ENCODE measurements around the gene BROX. TPM values are rescaled to one million over a fixed set of nuclear protein-coding genes. Genes with fewer than 3 reads are reported as not detected.
"Not testable (repeated sequence)": the region's sequence is repeated elsewhere in the genome, so short reads cannot be mapped to it uniquely, and the experiment has no call there.

The BROX gene
- total RNA-seq, 6 experiments from 2014 or later: 61.0 to 71.0 (median 67.6) TPM

DNA sequence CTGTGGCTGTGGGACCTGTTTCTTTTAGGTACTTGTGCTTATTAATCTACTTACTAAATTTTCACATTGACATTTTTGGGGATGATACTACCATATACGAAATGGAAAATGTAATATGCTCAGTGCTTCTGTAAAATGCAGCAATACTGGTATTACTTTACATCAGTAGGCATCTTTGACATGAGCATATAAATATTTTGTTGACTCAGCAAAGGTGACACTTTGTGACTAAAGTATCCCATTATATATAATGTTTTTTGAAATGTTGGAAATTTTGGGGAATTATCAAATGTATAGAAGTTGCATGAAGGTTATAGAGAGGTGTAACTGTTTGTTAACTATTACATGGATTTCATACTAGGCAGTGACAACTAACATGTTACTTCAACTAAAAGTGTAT lies 22.4 kb downstream of the BROX start:
- Mint-ChIP-seq H3K4me1 (ENCODE audit: low read depth) (no peaks in the 10 kb centered on the region), H3K36me3 (ENCODE audit: low read depth) (peaks cover 7% of the 10 kb centered on the region; the same call in 1 of the 2 replicates)
- no peak for TF ChIP-seq CTCF (IDR thresholded peaks at IDR 0.05)

DNA sequence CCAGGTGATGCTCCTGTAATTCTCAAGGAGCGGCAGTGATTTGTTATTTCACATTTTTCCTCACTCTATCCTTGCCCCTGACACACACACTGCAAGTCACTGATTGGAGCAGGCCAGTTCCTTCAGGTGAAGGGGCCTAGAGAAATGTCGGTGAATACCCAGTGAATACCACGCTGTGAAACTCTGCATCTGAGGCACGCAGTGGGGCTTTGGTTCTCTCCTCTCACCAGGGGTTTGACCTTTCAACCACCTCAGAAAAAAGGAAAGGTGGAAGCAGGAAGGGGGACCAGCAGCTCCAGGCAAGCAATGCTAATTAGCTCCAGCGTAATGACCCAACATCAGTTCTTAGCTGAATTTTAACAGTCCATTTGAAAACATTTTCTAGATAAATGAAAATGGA lies 24.1 kb downstream of the BROX start:
- no peaks in the 10 kb centered on the region for H3K9me3 Mint-ChIP-seq
- H3K36me3 Mint-ChIP-seq (ENCODE audit: low read depth): no peaks in the 10 kb centered on the region
- DNase-seq: no peak
- no peak overlapping the region for H3K4me3 Mint-ChIP-seq
- H3K27ac Mint-ChIP-seq: no peak overlapping the region
- no peak for TF ChIP-seq CTCF (IDR thresholded peaks at IDR 0.05)
- no peaks in the 10 kb centered on the region for H3K4me1 Mint-ChIP-seq (ENCODE audit: low read depth)
- no peaks in the 10 kb centered on the region for H3K27me3 Mint-ChIP-seq (ENCODE audit: insufficient read depth)

More for the DNA sequence above, 22.4 kb downstream of the BROX start:
- Mint-ChIP-seq H3K27me3 (ENCODE audit: insufficient read depth) (no peaks in the 10 kb centered on the region), H3K27ac (no peak overlapping the region), H3K9me3 (no peaks in the 10 kb centered on the region), H3K4me3 (no peak overlapping the region)
- DNase-seq: no peak

GRCh38 chr1:222736972-222737371 lies 24.6 kb downstream of the BROX start, which contains the start of gene FAM177B:
TSS of gene FAM177B (plus strand) at chr1:222737202. CDS start at chr1:222746546, 9,344 bp downstream.
- H3K4me1 Mint-ChIP-seq (ENCODE audit: low read depth): no peaks in the 10 kb centered on the region
- no peaks in the 10 kb centered on the region for H3K9me3 Mint-ChIP-seq
- H3K36me3 Mint-ChIP-seq (ENCODE audit: low read depth): no peaks in the 10 kb centered on the region
- no peak for DNase-seq
- no peak within 1 kb of the TSS for H3K27ac Mint-ChIP-seq
- no peaks in the 10 kb centered on the region for H3K27me3 Mint-ChIP-seq (ENCODE audit: insufficient read depth)
- H3K4me3 Mint-ChIP-seq: no peak within 1 kb of the TSS
- no peak for TF ChIP-seq CTCF (IDR thresholded peaks at IDR 0.05)

GRCh38 chr1:222739465-222739864 lies 27.1 kb downstream of the BROX start:
- H3K36me3 Mint-ChIP-seq (ENCODE audit: low read depth): no peaks in the 10 kb centered on the region
- TF ChIP-seq CTCF (IDR thresholded peaks at IDR 0.05): no peak

DNA sequence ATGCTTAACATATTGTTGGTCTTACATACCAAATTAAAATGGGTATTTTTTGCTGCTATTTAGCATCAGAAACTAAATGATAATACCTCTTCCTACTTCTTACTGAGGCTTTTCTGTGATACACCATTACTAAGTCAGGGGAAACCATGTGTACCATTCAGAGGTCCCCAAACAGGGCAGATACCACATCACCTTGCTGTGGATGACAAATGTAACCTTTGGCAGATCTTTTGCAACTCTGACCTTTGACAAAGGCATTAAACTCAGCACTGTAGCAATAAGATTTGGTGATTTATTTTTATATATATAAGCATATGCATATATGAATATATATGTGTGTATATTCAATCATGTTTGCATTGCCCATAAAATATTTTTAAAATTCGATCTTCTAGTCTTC lies 27.6 kb downstream of the BROX start:
- H3K36me3 Mint-ChIP-seq (ENCODE audit: low read depth): no peaks in the 10 kb centered on the region
- H3K27me3 Mint-ChIP-seq (ENCODE audit: insufficient read depth): no peaks in the 10 kb centered on the region
- H3K4me3 Mint-ChIP-seq: no peak overlapping the region
- no peaks in the 10 kb centered on the region for H3K9me3 Mint-ChIP-seq
- H3K4me1 Mint-ChIP-seq (ENCODE audit: low read depth): no peaks in the 10 kb centered on the region
- no peak overlapping the region for H3K27ac Mint-ChIP-seq
- no peak for TF ChIP-seq CTCF (IDR thresholded peaks at IDR 0.05)
- no peak for DNase-seq

More at GRCh38 chr1:222739465-222739864, 27.1 kb downstream of the BROX start:
- Mint-ChIP-seq H3K4me3 (no peak overlapping the region), H3K27ac (no peak overlapping the region), H3K9me3 (no peaks in the 10 kb centered on the region), H3K27me3 (ENCODE audit: insufficient read depth) (no peaks in the 10 kb centered on the region), H3K4me1 (ENCODE audit: low read depth) (no peaks in the 10 kb centered on the region)
- DNase-seq: no peak

DNA sequence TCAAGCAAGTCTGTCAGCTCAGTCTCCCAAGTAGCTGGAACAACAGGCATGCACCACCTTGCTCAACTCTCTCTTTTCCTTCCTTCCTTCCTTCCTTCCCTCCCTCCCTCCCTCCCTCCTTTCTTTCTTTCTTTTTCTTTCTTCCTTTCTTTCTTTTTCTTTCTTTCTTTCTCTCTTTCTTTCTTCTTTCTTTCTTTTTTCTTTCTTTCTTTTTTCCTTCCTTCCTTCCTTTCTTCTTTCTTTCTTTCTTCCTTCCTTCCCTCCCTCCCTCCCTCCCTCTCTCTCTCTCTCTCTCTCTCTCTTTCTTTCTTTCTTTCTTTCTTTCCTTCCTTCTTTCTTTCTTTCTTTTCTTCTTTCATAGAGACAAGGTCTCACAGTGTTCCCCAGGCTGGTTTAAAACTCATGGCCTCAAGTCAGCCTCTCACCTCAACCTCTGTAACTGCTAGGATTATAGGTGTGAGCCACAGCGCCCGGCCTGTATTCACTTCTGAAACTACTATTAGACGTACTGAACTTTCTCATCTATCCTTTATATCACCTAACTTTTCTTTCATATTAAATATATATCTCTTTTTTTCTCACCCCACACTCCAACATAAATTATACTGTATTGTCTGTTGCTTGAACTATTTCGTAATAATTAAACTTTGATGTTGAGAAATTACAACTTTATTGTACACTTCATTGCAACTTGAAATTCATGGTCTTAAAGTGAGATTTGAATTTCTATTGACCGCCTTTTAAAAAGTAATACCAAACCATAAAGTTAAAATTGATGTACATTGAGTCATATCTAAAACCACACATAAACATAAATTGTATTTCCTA lies 29.5 kb downstream of the BROX start:
- not testable (repeated sequence) for H3K9me3 Mint-ChIP-seq; H3K4me1 Mint-ChIP-seq (ENCODE audit: low read depth); H3K27ac Mint-ChIP-seq; DNase-seq; H3K4me3 Mint-ChIP-seq; H3K36me3 Mint-ChIP-seq (ENCODE audit: low read depth); H3K27me3 Mint-ChIP-seq (ENCODE audit: insufficient read depth)
